HCT116 (cell line): ENCODE measurements around the gene GPR157.

Source experiments
- CEBPB ChIP-seq: IDR thresholded peaks from 2 replicates; pipeline ENCODE4 v1.6.1; 2012; ENCODE audit warnings: low read depth
- ELF1 ChIP-seq: IDR thresholded peaks from 2 replicates; pipeline ENCODE4 v1.6.1; 2012; ENCODE audit warnings: low read depth, borderline replicate concordance
- EZH2 ChIP-seq: fragments of 200-600 bp; sonication (generic); IDR thresholded peaks from 2 replicates; pipeline ENCODE4 v1.6.1; 2017; ENCODE audit warnings: antibody characterized with exemption, mixed run types
- EZH2phosphoT487 ChIP-seq: fragments of 200-600 bp; IDR thresholded peaks from 2 replicates; pipeline ENCODE4 v1.6.1; 2018; ENCODE audit warnings: antibody characterized with exemption, borderline replicate concordance
- JUND ChIP-seq: IDR thresholded peaks from 2 replicates; pipeline ENCODE4 v1.6.1; 2012
- POLR2A ChIP-seq: IDR thresholded peaks from 2 replicates; pipeline ENCODE4 v1.7.0; 2011; ENCODE audit warnings: borderline replicate concordance; ENCODE audit not compliant: insufficient read depth, insufficient read length; ENCODE audit errors: extremely low read depth
- TF ChIP-seq, protein P1 (sequence below), 3 experiments: fragments of 200-600 bp in 1 of 3; sonication (generic) in 1 of 3; IDR thresholded peaks in 2 of 3; conservative IDR thresholded peaks in 1 of 3; 2 replicates each; pipeline ENCODE4 v1.5.1; 2012 to 2017; ENCODE audit warnings: low read depth in 2 of 3, low read length in 2 of 3, antibody characterized with exemption in 1 of 3, borderline replicate concordance in 1 of 3, control low read depth in 1 of 3, mild to moderate bottlenecking in 1 of 3, mixed read lengths in 1 of 3, mixed run types in 1 of 3, moderate library complexity in 1 of 3; ENCODE audit not compliant: insufficient read depth in 1 of 3
- TF ChIP-seq, protein P2 (sequence below): IDR thresholded peaks from 2 replicates; pipeline ENCODE4 v1.6.1; 2011; ENCODE audit warnings: mild to moderate bottlenecking, low read length, moderate library complexity; ENCODE audit not compliant: insufficient replicate concordance; ENCODE audit errors: extremely low read depth
- TF ChIP-seq, protein P3 (sequence below): IDR thresholded peaks from 2 replicates; pipeline ENCODE4 v1.6.1; 2012; ENCODE audit warnings: low read depth

DNA sequence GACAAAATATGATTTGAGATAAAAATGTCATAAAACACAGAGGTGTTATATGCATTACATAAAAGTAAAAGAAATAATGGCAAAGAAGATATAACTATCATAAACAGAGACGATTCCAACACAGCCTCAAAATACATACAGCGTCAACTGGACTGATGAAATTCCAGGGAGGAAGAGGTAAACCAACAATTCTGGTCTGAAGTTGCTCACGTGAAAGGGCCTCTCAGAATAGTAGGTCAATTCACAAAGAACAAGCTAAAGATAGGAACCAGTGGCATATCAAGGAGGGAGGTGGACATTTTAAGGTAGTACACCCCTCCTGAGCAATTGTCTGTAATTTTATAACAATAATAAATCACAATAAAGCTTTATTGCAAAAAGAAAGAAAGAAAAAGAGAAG, 78.1 kb downstream of the GPR157 start:
- TF ChIP-seq, protein P1, sequence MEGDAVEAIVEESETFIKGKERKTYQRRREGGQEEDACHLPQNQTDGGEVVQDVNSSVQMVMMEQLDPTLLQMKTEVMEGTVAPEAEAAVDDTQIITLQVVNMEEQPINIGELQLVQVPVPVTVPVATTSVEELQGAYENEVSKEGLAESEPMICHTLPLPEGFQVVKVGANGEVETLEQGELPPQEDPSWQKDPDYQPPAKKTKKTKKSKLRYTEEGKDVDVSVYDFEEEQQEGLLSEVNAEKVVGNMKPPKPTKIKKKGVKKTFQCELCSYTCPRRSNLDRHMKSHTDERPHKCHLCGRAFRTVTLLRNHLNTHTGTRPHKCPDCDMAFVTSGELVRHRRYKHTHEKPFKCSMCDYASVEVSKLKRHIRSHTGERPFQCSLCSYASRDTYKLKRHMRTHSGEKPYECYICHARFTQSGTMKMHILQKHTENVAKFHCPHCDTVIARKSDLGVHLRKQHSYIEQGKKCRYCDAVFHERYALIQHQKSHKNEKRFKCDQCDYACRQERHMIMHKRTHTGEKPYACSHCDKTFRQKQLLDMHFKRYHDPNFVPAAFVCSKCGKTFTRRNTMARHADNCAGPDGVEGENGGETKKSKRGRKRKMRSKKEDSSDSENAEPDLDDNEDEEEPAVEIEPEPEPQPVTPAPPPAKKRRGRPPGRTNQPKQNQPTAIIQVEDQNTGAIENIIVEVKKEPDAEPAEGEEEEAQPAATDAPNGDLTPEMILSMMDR (IDR thresholded peaks at IDR 0.05 in 2 of 3, conservative IDR thresholded peaks at IDR 0.05 in 1 of 3; ENCODE audit: borderline replicate concordance in 1 of 3, insufficient read depth in 1 of 3, low read depth in 2 of 3, low read length in 2 of 3), result no peak
- TF ChIP-seq EZH2 (no peak), POLR2A (no peak), ELF1 (no peak), CEBPB (no peak), EZH2phosphoT487 (no peak), JUND (no peak)
- TF ChIP-seq, protein P2, sequence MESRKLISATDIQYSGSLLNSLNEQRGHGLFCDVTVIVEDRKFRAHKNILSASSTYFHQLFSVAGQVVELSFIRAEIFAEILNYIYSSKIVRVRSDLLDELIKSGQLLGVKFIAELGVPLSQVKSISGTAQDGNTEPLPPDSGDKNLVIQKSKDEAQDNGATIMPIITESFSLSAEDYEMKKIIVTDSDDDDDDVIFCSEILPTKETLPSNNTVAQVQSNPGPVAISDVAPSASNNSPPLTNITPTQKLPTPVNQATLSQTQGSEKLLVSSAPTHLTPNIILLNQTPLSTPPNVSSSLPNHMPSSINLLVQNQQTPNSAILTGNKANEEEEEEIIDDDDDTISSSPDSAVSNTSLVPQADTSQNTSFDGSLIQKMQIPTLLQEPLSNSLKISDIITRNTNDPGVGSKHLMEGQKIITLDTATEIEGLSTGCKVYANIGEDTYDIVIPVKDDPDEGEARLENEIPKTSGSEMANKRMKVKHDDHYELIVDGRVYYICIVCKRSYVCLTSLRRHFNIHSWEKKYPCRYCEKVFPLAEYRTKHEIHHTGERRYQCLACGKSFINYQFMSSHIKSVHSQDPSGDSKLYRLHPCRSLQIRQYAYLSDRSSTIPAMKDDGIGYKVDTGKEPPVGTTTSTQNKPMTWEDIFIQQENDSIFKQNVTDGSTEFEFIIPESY, result no peak
- TF ChIP-seq, protein P3, sequence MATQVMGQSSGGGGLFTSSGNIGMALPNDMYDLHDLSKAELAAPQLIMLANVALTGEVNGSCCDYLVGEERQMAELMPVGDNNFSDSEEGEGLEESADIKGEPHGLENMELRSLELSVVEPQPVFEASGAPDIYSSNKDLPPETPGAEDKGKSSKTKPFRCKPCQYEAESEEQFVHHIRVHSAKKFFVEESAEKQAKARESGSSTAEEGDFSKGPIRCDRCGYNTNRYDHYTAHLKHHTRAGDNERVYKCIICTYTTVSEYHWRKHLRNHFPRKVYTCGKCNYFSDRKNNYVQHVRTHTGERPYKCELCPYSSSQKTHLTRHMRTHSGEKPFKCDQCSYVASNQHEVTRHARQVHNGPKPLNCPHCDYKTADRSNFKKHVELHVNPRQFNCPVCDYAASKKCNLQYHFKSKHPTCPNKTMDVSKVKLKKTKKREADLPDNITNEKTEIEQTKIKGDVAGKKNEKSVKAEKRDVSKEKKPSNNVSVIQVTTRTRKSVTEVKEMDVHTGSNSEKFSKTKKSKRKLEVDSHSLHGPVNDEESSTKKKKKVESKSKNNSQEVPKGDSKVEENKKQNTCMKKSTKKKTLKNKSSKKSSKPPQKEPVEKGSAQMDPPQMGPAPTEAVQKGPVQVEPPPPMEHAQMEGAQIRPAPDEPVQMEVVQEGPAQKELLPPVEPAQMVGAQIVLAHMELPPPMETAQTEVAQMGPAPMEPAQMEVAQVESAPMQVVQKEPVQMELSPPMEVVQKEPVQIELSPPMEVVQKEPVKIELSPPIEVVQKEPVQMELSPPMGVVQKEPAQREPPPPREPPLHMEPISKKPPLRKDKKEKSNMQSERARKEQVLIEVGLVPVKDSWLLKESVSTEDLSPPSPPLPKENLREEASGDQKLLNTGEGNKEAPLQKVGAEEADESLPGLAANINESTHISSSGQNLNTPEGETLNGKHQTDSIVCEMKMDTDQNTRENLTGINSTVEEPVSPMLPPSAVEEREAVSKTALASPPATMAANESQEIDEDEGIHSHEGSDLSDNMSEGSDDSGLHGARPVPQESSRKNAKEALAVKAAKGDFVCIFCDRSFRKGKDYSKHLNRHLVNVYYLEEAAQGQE, result no peak
